Hematopoietic multipotent progenitor cell treated with erythropoietin and hydrocortisone succinate and interleukin-3 and kit ligand, for 4 days (in vitro differentiated cells): ENCODE results near the gene KRT222.

Experiments
- DNase-seq: peaks from one replicate; pipeline ENCODE4 v3.0.0-alpha.2; 2015

KRT222 gene

DNA sequence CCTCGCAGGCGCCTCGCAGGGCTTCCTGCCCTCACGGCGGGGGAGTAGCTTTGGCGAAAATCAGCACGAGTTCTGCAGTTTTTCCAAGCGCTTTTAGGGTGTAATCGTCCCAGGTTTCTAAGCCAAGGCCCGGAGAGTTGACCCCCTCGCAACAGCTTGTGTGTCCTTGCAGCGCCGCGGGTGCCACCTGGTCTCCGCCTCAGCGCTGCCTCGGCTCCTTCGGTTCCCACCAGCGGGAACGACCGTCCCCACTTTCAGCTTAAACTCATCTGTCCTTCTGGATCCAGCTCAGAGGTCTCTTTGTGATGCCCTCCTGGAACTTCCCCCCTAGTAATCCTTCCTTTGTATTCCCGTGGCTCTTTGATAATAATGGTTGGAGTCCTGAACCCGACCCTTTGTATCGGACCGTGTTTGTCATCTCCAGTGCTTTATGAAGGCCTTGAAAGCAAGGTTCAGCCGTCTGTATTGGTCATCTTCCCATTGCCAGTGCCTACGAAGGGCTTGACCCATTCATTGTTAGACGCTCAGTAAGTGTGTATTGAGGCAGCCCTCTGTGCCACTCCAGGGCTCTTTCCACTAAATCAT lies 16.5 kb downstream of the KRT222 start:
- no peak for DNase-seq

DNA sequence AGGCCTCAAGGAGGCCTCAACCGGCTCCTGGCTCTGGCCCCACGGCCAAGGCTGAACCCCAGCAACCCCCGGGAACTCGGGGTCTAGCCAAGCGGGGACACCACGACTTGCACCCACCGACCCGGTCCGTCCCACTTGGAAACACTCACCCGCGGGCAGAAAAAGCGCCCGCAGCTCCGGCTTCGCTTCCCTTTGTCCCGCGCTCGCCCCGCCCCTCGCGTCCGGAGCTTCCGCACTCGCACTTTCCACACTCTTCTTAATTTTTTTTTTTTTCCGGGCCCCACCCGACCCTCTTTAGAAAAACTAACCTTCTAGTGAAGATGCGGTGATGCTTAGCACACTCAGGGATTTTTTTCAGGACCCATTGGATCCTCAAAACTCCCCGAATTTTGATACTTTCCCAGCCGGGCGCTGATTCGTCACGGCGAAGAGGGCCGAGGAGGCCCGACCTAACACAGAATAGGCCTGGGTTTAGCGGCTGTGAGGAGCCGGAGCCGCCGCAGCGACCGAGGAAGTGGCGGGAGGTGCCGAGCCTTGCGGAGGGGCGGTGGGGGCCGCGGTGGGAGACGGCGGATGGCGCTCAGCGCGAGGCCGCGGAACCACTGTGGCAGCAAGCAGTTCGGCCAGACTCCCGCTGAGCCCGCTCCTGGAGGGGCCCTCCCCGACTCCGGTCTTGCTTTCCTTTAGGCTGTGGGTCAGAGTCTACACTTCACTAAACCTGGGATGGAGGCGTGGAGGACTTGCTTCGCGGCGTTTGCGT lies 17.2 kb downstream of the KRT222 start, which contains the start of gene SMARCE1:
TSS of gene SMARCE1 (minus strand) at position 195 of the 760 bp plus-strand sequence. CDS start 2,016 bp downstream, outside the sequence.
- peak; percentile 87 for DNase-seq

DNA sequence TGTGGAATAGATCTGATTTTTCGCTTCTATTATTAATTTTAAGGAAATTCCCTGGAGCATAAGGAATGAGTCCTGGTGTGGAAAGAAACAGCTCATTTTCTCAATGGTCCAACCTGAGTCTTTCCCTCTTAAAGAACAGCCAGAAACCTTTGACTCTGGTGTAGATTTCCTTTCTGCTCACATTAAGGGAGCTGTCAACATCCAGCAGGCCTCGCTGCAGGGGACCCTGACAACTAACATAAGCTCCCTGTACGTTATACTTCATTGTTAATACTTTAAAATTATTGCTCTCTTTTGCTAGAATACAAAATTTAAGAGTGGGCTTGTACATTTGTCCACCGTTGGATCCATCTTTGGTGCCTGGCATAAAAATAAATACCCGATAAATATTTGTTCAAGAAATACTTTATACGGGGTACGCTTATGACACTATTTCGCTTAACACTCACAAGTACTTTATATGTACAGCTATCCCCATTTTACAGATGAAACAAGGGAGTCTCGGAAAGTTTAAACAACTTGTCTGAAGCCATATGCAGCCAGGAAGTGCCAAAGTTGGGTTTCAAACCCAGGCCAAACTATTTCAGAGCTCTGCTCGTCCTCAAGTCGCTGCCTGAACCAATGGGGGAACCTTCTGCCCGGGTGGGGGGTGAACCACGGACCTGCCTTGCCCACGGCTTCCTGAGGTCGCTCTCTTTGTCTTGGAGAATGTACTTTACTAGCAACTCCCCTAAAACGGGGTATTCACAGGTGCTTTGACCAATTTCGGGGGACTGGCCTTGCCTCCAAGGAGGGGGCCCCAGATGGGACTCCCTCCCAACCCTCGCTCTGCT lies 18.0 kb downstream of the KRT222 start:
- peak; percentile 76 for DNase-seq

DNA sequence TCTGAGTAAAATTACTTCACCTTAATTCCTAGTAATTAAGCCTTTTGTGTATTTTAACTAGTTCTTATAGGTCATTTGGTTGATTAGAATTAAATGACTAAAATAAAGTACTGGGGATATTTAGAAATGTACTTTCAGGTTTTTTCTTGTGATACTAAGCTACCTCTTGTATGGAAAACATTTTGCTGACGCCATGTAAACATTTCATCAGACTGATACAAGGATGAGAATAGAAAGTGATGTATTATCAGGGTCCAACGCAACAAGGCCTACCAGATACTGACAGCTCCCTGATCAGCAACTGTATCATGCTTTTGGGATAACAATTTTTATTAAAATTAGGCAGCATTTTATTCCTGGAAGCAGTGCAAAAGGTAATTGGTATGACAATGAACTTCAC lies 19.0 kb downstream of the KRT222 start:
- no peak for DNase-seq

DNA sequence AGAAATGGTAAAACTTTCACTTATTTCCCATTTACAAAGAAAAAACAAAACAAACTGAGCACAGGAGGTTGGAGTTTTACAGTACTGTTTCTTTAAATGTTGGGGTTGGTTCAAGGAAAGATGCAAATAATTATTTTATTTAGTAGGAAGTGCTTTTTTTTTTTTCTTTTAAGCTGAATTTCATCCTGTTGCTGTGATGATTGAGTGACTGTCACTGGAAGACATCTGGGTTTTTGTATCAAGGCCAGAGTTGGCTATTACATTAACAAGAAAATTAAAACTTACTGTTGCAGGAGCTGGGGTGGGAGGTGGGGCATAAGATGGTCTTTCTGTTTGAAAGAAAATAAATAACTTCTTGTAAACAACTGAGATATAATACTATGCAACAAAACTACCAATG lies 19.7 kb downstream of the KRT222 start:
- DNase-seq: no peak

DNA sequence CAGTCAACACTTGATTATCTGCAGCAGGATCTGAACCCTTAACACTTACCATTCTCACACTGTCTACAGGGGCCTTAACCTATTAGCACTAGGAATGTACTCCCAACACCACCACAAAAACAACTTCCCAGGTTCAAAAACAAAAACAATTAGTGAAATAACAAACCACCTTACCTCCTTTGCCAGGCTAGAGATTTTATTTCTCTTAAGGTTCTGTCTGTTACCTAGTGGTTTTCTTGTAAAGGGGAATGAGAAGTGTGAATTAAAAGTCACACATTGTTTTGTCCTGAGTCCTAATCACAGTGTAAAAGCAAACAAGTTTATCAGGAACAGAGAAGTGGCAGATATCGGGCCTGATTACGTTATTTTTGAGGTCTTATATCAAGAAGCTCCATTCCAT lies 27.0 kb downstream of the KRT222 start:
- DNase-seq: no peak

DNA sequence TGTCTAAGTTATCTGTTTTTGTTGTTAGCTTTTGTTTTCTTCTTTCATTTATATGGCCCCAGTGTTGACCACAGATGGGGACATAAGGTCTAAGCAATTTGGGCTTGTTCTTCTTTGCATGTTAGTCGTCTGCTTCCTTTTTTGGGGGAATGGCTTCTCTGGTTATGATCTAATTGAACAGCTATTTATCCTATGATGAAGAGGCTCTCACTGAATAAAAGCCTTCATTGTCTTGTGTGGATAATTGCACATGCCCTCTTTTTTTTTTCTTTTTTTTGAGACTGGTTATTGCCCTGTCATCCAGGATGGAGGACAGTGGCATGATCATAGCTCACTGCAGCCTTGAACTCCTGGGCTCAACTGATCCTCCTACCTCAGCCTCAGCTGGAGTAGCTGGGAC lies 31.1 kb downstream of the KRT222 start:
- DNase-seq: no peak

DNA sequence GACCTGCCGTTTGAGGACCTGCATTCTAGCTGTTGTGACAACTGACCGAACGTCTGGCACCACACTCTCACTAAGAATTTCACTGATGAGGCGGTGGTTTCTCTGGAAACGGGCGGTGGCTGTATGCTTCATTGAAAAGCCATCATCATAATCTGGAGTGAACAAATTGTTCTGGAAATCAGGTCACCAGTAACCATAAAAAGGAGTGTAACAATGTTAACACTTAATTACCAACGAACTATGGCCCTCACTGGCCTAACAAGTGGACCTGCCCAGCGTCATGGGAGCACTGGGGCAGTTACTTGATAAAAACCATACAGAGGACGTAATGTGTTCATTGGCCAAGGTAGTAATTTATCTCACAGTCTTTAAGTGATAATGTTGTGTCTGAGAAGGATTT lies 32.8 kb downstream of the KRT222 start:
- DNase-seq: no peak

DNA sequence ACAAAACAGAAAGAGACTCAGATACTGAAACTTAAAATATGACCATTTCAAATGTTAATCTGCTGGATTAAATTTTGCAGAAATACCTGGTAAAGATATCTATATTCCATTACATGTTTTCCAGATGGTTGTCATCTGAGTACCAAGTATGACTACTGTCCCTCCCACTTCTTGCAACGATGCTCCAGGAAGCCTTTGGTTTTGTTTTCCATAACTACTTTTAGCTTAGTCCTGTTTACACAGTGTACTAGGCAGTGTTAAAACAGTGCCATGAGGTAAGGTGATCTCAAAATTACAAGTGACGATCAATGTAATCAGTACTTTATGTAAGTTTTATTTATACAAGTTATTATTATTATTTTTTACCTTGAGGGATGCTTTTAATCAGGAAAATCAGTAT lies 35.1 kb downstream of the KRT222 start:
- DNase-seq: no peak

DNA sequence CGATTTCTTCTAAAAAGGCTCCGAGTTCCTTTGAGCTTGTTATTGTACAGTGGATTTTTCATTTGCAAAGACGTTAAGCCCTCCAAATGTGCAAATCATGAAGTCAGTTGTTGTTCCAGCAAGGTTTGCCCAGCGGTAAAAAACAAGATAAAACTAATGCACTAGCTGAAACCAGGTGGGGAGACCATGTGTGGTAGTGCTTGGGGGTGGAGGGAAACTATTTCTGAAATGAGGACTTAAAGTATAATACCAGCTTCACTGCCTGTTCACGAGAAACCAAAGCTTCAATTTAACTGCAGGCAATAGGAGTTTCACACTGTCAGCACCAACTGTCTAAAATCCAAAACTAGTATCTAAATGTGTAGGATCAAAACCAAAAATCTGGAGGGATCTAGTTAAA lies 39.7 kb downstream of the KRT222 start:
- DNase-seq: no peak

DNA sequence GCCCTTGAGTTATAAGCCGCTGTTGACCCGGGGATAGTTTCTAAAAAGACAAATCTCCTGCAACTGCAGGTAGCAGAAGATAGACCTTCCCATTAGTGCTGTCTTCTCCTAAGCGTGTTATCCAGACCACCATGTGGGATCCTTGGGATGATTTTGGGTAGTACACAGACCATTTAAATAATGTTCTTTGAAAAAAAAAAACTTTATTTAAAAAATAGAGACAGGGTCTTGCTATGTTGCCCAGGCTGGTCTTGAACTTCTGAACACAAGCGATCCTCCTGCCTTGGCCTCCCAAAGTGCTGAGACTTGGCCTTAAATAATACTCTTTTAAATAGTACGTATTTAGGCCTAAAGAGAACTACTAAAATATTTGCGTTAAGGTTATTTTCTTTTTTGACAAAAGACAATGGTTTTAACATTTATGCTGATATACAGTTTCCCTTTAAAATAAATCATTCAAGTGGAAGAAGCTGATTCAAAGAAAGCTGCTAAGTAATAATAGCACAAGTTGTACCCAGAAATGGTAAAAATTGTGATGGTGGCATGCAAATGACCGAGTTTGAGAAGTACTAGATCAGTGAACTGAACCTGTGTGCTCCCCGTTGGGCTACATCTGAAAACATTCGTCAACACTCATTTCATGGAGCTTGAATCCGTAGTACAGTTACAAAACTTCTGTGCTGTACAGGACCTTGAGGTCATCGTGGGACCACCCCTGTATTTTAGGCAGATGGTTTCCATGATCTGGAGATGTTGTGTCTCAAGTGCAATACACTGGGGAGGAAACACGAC lies 41.4 kb downstream of the KRT222 start:
- no peak for DNase-seq

DNA sequence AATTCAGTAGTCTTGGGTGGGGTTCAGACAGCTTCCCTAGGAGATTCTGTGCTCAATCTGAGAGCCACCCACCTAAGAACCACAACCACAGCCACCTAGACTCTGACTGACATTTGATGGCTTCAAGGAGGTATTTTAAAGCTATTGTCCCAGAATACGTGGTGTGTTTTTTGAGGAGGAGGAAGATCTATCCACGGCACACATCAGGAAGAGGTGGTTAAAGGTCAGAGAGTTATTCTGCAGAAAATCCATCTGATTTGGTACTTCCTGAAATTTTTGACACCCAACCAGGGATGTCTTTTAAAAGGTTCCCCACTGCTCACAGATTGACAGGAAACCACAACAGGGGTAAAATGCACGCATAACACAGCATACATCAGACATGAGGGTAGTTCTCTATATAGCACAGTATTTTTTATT lies 42.5 kb downstream of the KRT222 start:
- peak; percentile 68 for DNase-seq

DNA sequence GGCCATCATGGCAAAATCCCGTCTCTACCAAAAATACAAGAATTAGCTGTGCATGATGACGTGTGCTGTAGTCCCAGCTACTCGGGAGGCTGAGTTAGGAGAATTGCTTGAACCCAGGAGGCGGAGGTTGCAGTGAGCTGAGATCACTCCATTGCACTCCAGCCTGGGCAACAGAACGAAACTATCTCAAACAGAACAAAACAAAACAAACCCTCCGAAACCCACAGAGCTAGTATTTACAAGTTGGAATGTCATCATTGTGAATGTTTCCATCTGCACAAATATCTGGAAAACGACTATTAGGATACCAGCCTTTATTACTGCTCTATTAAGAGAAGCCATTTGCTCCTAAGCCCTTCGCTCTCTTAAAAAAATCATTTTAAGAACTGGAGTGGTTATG lies 43.4 kb downstream of the KRT222 start:
- DNase-seq: no peak

DNA sequence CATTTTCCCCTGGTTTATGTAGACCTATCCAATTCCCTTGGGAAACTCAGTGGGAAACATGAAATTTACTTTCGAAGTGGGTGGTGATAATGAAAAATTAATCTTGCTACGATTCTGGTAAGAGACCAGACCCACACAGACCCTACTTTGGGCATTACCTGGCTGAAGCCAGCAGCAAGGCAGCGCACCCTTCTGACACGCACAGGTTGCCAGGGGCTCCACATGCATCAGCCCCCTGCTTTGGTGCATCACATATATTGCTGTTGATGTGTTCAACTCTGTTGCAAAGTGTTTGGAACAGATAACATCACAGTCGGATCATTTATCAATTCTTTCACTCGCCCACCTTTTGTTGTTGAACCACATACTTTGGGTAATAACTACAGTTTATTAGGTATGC lies 44.0 kb downstream of the KRT222 start:
- no peak for DNase-seq

DNA sequence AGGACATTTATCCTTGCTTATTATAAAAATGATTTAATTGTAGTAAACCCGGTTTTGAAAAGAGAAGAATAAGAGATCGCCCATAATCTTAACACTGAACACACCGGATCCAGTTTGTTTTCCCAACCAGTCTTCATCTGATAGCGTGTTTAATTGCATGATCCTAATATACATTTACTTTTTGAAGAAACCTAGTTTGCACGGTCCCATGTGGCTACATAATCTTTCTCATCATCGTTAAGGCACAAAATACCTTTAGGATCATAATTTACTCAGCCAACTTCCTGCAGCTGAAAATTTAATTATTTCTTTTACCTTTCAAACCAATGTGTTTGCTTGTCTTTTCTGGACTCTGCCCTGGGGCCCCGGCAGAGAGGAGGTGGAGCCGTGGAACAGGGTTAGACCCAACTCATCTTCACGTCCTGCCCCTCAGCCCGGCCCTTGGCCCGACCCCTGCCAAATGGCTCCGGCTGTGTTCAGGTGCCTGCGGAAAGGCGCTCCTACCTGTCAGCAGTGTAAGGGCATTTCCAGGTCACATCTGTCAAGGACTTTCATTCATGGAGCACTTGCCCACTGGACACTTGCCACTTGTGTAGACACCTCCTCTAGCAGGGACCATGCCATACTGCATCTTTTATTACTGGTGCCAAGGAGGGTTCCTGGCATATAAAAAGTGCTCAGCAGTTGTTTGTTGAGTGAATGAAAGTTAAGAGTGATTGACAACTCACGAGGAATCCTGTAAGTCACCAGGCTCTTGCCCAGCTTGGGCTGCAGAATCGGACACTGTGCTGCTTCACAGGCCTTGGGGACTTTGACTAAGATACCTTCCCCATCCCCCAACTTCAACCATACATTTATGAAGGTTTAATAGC lies 46.0 kb downstream of the KRT222 start:
- DNase-seq: no peak

DNA sequence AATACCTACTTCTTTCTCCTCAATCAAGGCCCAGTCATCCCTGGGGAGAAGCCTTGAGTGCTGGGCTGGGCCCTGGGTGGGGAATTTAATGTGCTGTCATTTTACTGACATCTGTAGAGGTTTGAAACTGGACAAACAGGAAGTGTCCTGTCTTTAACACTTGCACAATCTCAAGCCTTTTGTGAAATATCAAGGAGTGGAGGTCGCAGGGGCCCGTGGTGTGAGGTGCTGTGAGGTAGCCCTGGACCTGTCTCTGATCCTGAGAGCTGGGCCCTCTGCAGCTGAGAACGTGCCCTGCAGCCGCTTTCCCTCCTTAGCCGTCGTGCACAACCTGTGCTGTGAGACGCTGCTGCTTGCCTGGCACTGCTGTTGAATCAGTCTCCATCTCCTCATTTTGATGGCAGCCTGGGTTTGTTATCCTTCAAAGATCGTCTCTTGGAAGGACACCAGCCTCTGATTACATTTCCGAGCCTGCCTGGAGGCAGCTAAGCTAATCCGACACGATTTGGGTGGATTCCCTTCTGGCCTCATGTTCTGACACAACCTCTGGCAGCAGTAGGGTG lies 47.2 kb downstream of the KRT222 start:
- no peak for DNase-seq

DNA sequence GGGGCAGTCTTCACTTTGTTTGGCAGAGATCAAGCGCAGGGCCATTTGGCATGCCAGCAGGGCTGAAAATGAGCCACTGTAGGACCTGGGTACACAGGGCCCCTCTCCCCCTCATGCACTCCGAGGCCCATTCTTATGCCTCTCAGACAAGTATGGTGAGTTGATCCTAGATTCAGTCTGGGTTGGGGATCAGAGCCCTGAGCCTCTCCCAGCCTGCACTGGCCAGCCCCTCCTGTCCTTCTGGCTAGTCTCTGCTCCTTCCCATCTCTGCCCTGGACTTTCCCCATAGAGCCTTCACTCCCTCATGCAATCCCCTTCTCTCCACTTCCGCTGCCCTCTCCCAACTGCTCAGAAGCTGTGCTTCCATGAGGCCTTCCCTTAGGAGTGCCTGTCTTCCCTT lies 48.4 kb downstream of the KRT222 start:
- DNase-seq: no peak

DNA sequence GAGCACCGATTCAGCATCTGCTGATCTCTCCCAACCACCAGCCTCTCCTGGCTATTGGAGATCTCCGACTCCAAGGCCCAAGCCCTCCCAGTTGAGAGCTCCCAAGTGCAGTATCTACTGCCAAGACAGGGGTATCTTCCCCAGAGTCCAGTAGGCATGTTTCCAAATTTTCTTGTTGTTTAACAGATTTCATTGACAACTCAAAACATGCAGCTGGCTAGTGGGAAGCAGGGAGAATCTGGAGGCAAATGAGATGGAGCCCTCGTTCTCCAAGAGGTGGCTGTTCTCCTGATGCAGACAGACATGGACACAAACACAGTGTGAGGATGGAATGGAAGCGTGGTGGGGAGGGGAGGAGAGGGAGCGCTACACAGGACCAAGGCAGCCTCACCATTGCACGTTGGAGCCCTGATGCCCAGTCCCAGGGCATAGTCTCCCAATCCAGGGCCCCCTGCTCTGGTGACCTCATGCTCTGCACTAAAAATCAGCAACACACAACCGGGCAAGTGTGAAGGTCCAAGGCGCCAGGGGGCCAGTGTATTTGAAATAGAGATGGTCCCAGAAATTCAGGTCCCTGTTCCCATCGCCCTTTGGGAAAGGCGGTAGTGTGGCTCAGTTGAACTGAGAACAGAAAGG lies 49.0 kb downstream of the KRT222 start:
- no peak for DNase-seq

DNA sequence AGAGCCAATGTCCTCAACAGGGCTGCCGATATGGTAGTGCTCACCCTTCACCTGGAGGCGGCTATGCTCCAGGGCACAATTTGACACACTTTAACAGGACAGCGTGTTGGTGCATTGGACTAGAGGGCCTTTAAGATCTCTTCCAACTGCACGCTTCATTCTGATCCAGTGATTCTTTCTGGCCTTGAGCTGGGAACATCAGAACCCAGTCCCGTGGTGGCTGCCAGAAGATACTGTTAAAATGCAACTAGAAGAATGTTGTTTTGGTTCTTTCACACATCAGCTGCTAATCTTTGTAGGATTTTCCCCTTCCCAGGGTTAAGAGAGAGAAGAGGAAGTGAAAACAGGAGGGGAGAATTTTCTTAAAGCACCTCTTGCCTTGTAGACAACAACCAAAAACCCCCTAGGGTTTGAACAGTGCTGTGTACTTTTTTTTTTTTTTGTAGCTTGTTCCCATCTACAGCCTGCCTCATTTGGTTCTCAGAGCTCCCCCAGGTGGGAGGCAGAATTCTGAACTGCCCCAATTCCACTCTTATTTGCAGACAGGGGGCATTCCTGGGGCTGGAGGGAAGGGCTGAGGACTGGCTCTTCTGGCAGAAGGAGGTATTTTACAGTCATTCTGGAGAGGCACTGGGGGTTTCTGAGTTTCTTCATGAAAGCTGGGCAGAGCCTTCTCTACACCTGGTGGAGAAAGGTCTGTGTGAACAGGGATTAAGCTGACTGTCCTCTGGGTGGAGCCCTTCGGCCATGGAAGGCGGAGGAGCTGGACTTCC lies 49.7 kb downstream of the KRT222 start:
- DNase-seq: peak; percentile 24

DNA sequence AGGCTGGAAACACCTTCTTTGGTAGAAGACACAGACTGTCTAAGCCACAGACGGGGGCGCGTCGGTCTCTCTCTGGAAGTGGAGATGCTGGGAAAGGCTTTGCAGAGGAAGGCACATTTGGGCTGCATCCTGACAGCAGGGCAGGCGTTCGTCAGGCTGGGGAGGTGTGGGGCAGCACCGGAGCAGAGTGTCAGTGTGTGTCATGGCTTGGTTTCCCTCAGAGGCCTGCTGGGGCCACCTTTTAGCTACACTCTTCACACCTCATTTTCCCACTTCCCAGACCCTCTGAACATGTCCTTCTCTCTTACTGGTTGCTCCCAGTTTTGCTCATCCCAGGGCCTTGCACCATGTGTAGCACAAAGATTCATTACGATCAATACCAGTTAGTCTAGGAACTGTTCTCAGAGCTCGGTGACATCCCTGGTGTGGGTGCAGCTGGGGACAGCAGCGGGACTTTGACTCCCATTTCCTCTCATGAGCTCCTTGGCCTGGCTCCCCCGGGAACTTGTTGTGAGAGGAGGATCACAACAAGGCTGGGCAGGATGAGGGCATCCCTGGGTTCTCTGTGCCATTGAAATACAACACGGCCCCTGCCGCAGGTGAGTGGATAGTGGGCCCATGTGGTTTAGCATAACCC lies 50.4 kb downstream of the KRT222 start:
- no peak for DNase-seq
